PC-3 (cell line): ENCODE results near the gene UCHL5. TPM values are rescaled to one million over a fixed set of nuclear protein-coding genes. Genes with fewer than 3 reads are reported as not detected.

Source experiments
- ATAC-seq: fragments of 200-7000 bp; cut with Tn5 transposase; 2 replicates; pipeline ENCODE4 v1.9.1; 2020; ENCODE audit warnings: mild to moderate bottlenecking, moderate library complexity
- BruUV-seq: library from RNA; stranded (reverse); fragments of 400-500 nt; replicated peaks from 2 replicates; lab custom pipeline; 2021; lab: Mats Ljungman, UMichigan
- CTCF ChIA-PET: fragments of 300-600 bp; sonication (Branson Sonifier 250); formaldehyde crosslinking; loops from one replicate; lab custom pipeline; 2022; ENCODE audit warnings: antibody characterized with exemption; lab: Charles Lee
- POLR2A ChIA-PET: fragments of 300-600 bp; sonication (Branson Sonifier 250); formaldehyde crosslinking; loops from one replicate; lab custom pipeline; 2022; ENCODE audit warnings: antibody characterized with exemption; ENCODE audit not compliant: unreplicated experiment; lab: Charles Lee
- DNase-seq: peaks from one replicate; pipeline ENCODE4 v3.0.0-alpha.2; 2015
- H2AFZ ChIP-seq: fragments of 300-600 bp; sonication (generic); 2 replicates; pipeline ENCODE4 v1.6.0; 2016; ENCODE audit warnings: antibody characterized with exemption, low read length
- H3F3A ChIP-seq: fragments of 300-600 bp; sonication (generic); one replicate; pipeline ENCODE4 v1.6.0; 2017; ENCODE audit warnings: antibody characterized with exemption, low read length, control low read depth, mild to moderate bottlenecking; ENCODE audit not compliant: unreplicated experiment
- H3K27ac ChIP-seq: fragments of 300-600 bp; sonication (generic); 2 replicates; pipeline ENCODE4 v1.5.1; 2016; ENCODE audit warnings: mild to moderate bottlenecking, low read length
- H3K27me3 ChIP-seq: fragments of 300-600 bp; sonication (generic); 2 replicates; pipeline ENCODE4 v1.6.1; 2016; ENCODE audit warnings: low read length, mixed read lengths
- H3K36me3 ChIP-seq: fragments of 300-600 bp; sonication (generic); 2 replicates; pipeline ENCODE4 v1.6.1; 2016; ENCODE audit warnings: low read depth, mixed run types, low read length, mixed read lengths
- H3K4me1 ChIP-seq: fragments of 300-600 bp; sonication (generic); 2 replicates; pipeline ENCODE4 v1.5.1; 2016; ENCODE audit warnings: low read length; ENCODE audit not compliant: insufficient read depth
- H3K4me2 ChIP-seq: fragments of 300-600 bp; sonication (generic); 2 replicates; pipeline ENCODE4 v1.6.0; 2016; ENCODE audit warnings: low read length
- H3K4me3 ChIP-seq: fragments of 300-600 bp; sonication (generic); 2 replicates; pipeline ENCODE4 v1.5.1; 2016; ENCODE audit warnings: mild to moderate bottlenecking, low read length, mixed read lengths
- H3K79me2 ChIP-seq: fragments of 300-600 bp; sonication (generic); 2 replicates; pipeline ENCODE4 v1.6.1; 2017; ENCODE audit warnings: low read length, mixed read lengths
- H3K9ac ChIP-seq: fragments of 300-600 bp; sonication (generic); 2 replicates; pipeline ENCODE4 v1.6.0; 2016; ENCODE audit warnings: mild to moderate bottlenecking, low read length
- H3K9me2 ChIP-seq: fragments of 300-600 bp; sonication (generic); replicated peaks from 2 replicates; pipeline ENCODE4 v1.6.1; 2016; ENCODE audit warnings: mixed run types, low read length, mixed read lengths
- H3K9me3 ChIP-seq: fragments of 300-600 bp; sonication (generic); 2 replicates; pipeline ENCODE4 v1.6.1; 2016; ENCODE audit warnings: low read length, mixed read lengths
- H4K20me1 ChIP-seq: fragments of 300-600 bp; sonication (generic); 2 replicates; pipeline ENCODE4 v1.6.1; 2016; ENCODE audit warnings: low read length, mixed read lengths
- CTCF ChIP-seq: fragments of 300-600 bp; sonication (generic); conservative IDR thresholded peaks from 2 replicates; pipeline ENCODE4 v1.5.1; 2017; ENCODE audit warnings: antibody characterized with exemption, low read depth, mild to moderate bottlenecking, low read length
- EZH2 ChIP-seq: fragments of 300-600 bp; sonication (generic); IDR thresholded peaks from one replicate; pipeline ENCODE4 v1.6.1; 2017; ENCODE audit warnings: antibody characterized with exemption, mild to moderate bottlenecking, low read length; ENCODE audit not compliant: unreplicated experiment
- EZH2phosphoT487 ChIP-seq: fragments of 300-600 bp; sonication (generic); IDR thresholded peaks from 2 replicates; pipeline ENCODE4 v1.6.1; 2018; ENCODE audit warnings: mild to moderate bottlenecking, antibody characterized with exemption, low read length, borderline replicate concordance
- intact Hi-C: fragments of 100-400 bp; cut with micrococcal nuclease; formaldehyde crosslinking; loops from 2 replicates; pipeline ENCODE4 v1.9.0; 2023
- total RNA-seq: library from RNA; depleted of rRNA; stranded (reverse); fragments of >200 nt; gene quantifications from 2 replicates; pipeline ENCODE4 v1.2.3, GENCODE V29; 2014

The UCHL5 gene
- total RNA-seq, 1 experiment from 2014 or later: 31.3 TPM

- Histone ChIP-seq H3K27ac (no peak overlapping the region), H3K4me1 (peaks cover 16% of the 10 kb centered on the region), H3K9me3 (no peaks in the 10 kb centered on the region), H3K27me3 (no peaks in the 10 kb centered on the region), H3K79me2 (no peaks in the 10 kb centered on the region), H3F3A (no peaks in the 10 kb centered on the region), H3K4me3 (no peak overlapping the region), H3K9ac (no peak overlapping the region), H3K36me3 (no peaks in the 10 kb centered on the region), H3K4me2 (no peak overlapping the region), H2AFZ (no peak overlapping the region), H3K9me2 (no peaks in the 10 kb centered on the region), H4K20me1 (no peaks in the 10 kb centered on the region)
- TSS peak; percentile 58 for BruUV-seq
- TF ChIP-seq EZH2phosphoT487 (no peak), EZH2 (no peak), CTCF (no peak)
- intact Hi-C loops: loop anchor here (5.0 kb wide), 1 partner anchor 48 kb away; no protein-coding TSS in a partner anchor
- POLR2A ChIA-PET: no interaction called here
- CTCF ChIA-PET: no interaction called here
- ATAC-seq: no peak
- DNase-seq: no peak
Observed at GRCh38 chr1:192969091-192969490, 90.1 kb downstream of the UCHL5 start.

GRCh38 chr1:192968323-192968722, 90.8 kb downstream of the UCHL5 start:
- Histone ChIP-seq H3K4me2 (no peak overlapping the region), H3K27ac (peak overlapping the region; percentile 62), H2AFZ (no peak overlapping the region), H3K4me3 (no peak overlapping the region), H3K27me3 (no peaks in the 10 kb centered on the region), H3K9ac (no peak overlapping the region), H3K9me2 (no peaks in the 10 kb centered on the region), H3F3A (no peaks in the 10 kb centered on the region), H3K36me3 (no peaks in the 10 kb centered on the region), H3K9me3 (no peaks in the 10 kb centered on the region), H3K79me2 (no peaks in the 10 kb centered on the region), H4K20me1 (no peaks in the 10 kb centered on the region), H3K4me1 (peaks cover 16% of the 10 kb centered on the region)
- ChIA-PET CTCF (interaction anchor here (0.6 kb wide), 1 partner anchor 39 kb away, joined by 3 read pairs; no protein-coding TSS in a partner anchor), POLR2A (no interaction called here)
- ATAC-seq (peak; percentile 16; the same call in 1 of the 2 replicates), DNase-seq (no peak)
- BruUV-seq: TSS peak; percentile 27
- TF ChIP-seq CTCF (no peak), EZH2 (no peak), EZH2phosphoT487 (no peak)
- intact Hi-C loops: loop anchor here (5.0 kb wide), 1 partner anchor 49 kb away; no protein-coding TSS in a partner anchor

GRCh38 chr1:192967901-192968300, 91.3 kb downstream of the UCHL5 start:
- H3K79me2 ChIP-seq: no peaks in the 10 kb centered on the region
- no peaks in the 10 kb centered on the region for H3F3A ChIP-seq
- peak overlapping the region; percentile 62 for H3K27ac ChIP-seq
- H3K4me3 ChIP-seq: no peak overlapping the region
- peaks cover 16% of the 10 kb centered on the region for H3K4me1 ChIP-seq
- H3K9me2 ChIP-seq: no peaks in the 10 kb centered on the region
- TF ChIP-seq CTCF (no peak), EZH2phosphoT487 (no peak), EZH2 (no peak)
- intact Hi-C loops: loop anchor here (5.0 kb wide), 1 partner anchor 49 kb away; no protein-coding TSS in a partner anchor
- H3K27me3 ChIP-seq: no peaks in the 10 kb centered on the region
- ChIA-PET POLR2A (no interaction called here), CTCF (interaction anchor here (0.6 kb wide), 1 partner anchor 39 kb away, joined by 3 read pairs; no protein-coding TSS in a partner anchor)
- H4K20me1 ChIP-seq: no peaks in the 10 kb centered on the region
- no peaks in the 10 kb centered on the region for H3K36me3 ChIP-seq
- H3K9me3 ChIP-seq: no peaks in the 10 kb centered on the region
- BruUV-seq: no TSS peak
- no peak overlapping the region for H3K4me2 ChIP-seq
- H2AFZ ChIP-seq: no peak overlapping the region
- no peak overlapping the region for H3K9ac ChIP-seq
- DNase-seq: peak; percentile 52
- peak; percentile 82 for ATAC-seq
